Prostate gland (tissue), 2 donors: ENCODE measurements around the gene TMEM271. TPM values are rescaled to one million over a fixed set of nuclear protein-coding genes. Genes with fewer than 3 reads are reported as not detected.

Source experiments
- DNase-seq: peaks from one replicate; pipeline ENCODE4 v3.0.0-alpha.2; 2019; ENCODE audit warnings: low spot score
- H3K27ac ChIP-seq, 2 donors: fragments of 200-600 bp; sonication (generic); 2 replicates each; pipeline ENCODE4 v1.5.1; 2017 to 2019
- H3K27me3 ChIP-seq: fragments of 200-600 bp; sonication (generic); replicated peaks from 2 replicates; pipeline ENCODE4 v1.5.1; 2019; ENCODE audit not compliant: insufficient read depth
- H3K36me3 ChIP-seq, 2 donors: fragments of 200-600 bp; sonication (generic); 1 replicate in 1 of 2; 2 replicates in 1 of 2; pipeline versions ENCODE4 v1.5.1 to v1.8.1; 2017 to 2019
- H3K4me1 ChIP-seq: fragments of 200-600 bp; sonication (generic); replicated peaks from 2 replicates; pipeline ENCODE4 v1.5.1; 2019
- H3K4me3 ChIP-seq, 2 donors: fragments of 200-600 bp; sonication (generic); 2 replicates each; pipeline ENCODE4 v1.5.1; 2017 to 2019
- H3K9me3 ChIP-seq: fragments of 200-600 bp; sonication (generic); 2 replicates; pipeline ENCODE4 v1.5.1; 2017
- CTCF ChIP-seq, 4 experiments: fragments of 200-600 bp in 2 of 4; fragments of 450-650 bp in 2 of 4; sonication (generic) in 2 of 4; IDR thresholded peaks; 1 replicate in 3 of 4; 2 replicates in 1 of 4; pipeline ENCODE4 v1.5.1; 2016 to 2019; ENCODE audit warnings: antibody characterized with exemption in 4 of 4, mild to moderate bottlenecking in 2 of 4, moderate library complexity in 2 of 4
- POLR2A ChIP-seq: fragments of 450-650 bp; IDR thresholded peaks from one replicate; pipeline ENCODE4 v1.6.1; 2016; ENCODE audit warnings: antibody characterized with exemption, mild to moderate bottlenecking
- POLR2AphosphoS5 ChIP-seq: sonication (generic); formaldehyde crosslinking; IDR thresholded peaks from one replicate; pipeline ENCODE4 v1.6.1; 2017; ENCODE audit warnings: antibody characterized with exemption
- WGBS: methylation state at CpG from one replicate; pipeline ENCODE4 v1.1.5; 2018; 5-methylcytosine and 5-hydroxymethylcytosine counted together
- intact Hi-C: fragments of 100-400 bp; cut with DNase I; formaldehyde crosslinking; loops from one replicate; pipeline ENCODE4 v1.14.2; 2022
- total RNA-seq, 2 donors: library from RNA; depleted of rRNA; stranded (reverse); fragments of >200 nt; gene quantifications; one replicate each; pipeline ENCODE4 v1.1.0, GENCODE V29; 2016

The TMEM271 gene
- total RNA-seq, 2 donors from 2014 or later = 0.91 TPM; not detected in 1

DNA sequence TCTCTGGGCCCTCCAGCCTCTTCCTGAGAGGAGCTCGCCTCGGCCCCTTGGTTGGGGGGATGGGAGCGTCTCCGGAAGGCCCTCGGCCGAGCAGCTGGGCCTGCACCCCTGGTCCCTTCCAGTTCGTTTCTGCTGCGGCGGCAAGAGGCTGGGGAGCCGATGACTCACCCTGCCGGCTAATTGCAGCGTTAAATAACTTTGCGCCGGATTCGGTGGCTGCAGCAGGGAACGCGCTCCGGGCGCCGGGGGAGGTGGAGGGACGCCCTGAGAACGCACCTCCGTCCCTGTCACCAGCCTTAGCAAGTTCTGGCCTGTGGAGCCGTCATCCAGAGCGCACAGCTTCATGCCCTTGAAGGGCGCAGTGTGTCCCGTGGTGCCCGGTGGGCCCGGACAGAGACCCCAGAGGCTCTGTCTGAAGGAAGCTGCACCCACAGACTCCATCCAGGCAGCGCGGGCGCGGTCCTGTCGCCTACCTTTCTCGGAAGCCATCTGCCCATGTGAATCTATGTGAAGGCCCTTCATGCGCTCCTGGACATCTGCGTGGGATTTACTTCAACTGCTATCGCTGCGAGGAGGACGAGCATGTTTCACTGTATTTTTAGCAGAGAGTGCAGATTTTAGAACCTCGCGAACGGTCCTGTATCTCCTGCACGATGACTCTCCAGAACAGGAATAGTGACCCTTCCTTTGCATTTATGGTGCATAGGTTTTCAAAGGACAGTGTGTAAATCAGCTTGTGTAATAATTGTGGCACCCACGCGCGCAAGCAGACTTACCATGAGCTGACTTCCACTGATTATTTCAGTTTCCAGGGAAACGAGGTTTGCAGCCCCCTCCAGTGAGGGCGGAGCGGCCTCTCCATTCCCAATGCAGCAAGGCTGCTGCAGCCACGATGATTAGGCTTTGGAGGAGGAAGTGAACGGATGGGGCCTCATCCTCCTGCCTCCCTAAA lies 1.7 kb upstream of the TMEM271 start:
- TF ChIP-seq CTCF (IDR thresholded peaks at IDR 0.05) (no peak), POLR2A (no peak), POLR2AphosphoS5 (no peak)
- intact Hi-C loops = no loop called here
- Histone ChIP-seq H3K36me3 (no peaks in the 10 kb centered on the region), H3K4me3 (no peak overlapping the region), H3K9me3 (no peaks in the 10 kb centered on the region), H3K27me3 (peaks cover 41% of the 10 kb centered on the region), H3K27ac (no peak overlapping the region), H3K4me1 (no peaks in the 10 kb centered on the region)
- WGBS = under 1% methylated on average over 51 of the region's 52 CpGs
- DNase-seq = no peak

GRCh38 chr4:576991-577498 lies 950 bp upstream of the TMEM271 start:
- no peak for DNase-seq
- WGBS = 2% methylated on average over 36 of the region's 37 CpGs
- Histone ChIP-seq H3K36me3 (no peaks in the 10 kb centered on the region), H3K27ac (no peak overlapping the region), H3K9me3 (no peaks in the 10 kb centered on the region), H3K27me3 (peaks cover 46% of the 10 kb centered on the region), H3K4me1 (no peaks in the 10 kb centered on the region), H3K4me3 (no peak overlapping the region)
- intact Hi-C loops = no loop called here
- TF ChIP-seq POLR2A (no peak), CTCF (IDR thresholded peaks at IDR 0.05) (no peak), POLR2AphosphoS5 (no peak)

- TF ChIP-seq CTCF (IDR thresholded peaks at IDR 0.05) (no peak), POLR2AphosphoS5 (no peak), POLR2A (no peak)
- 2% methylated on average over 73 of the region's 127 CpGs for WGBS
- H3K4me1 ChIP-seq = no peaks in the 10 kb centered on the region
- peaks cover 51% of the 10 kb centered on the region for H3K27me3 ChIP-seq
- no peak overlapping the region for H3K27ac ChIP-seq
- intact Hi-C loops = no loop called here
- no peak for DNase-seq
- no peaks in the 10 kb centered on the region for H3K9me3 ChIP-seq
- no peak overlapping the region for H3K4me3 ChIP-seq
- no peaks in the 10 kb centered on the region for H3K36me3 ChIP-seq
These were observed 584 bp downstream of the TMEM271 start for GRCh38 chr4:575281-576141.

DNA sequence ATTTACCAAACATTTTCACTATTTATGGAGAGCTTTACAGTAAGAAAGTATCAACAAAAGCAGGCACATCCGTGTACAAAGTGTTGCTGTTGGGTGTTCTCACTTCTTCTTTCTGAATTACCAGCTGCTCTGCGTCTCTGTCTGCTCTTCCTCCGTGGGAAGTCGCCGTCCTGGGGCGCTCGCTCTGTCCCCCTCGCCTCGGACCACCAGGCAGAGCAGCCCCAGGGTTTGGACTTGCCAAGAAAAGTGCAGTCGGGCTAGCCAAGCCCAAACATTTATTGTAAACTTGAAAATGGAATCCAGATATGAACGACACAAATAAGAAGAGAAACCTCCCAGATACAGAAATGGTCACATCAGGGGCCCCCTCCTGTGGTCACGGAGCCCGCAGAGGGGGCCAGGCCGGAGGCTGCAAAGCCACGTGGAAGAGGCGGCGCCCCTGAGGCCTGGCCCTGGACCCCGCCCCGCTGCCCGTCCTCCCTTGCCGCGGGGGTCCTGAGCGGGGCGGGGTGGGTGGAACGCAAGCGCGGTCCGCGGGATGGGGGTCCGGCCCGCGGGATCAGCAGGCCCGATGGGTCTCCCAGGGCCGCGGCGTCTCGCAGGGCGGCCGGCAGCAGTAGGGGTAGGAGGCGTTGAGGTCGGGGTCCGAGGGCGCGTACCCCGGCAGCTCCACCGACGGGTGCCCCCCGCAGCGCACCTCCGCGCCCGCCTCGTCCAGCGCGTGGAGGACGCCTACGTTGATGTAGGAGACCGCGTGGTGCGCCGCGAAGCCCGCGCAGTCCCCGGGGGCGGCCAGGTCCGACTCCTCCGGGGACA lies 1.5 kb downstream of the TMEM271 start:
- H3K27me3 ChIP-seq = peaks cover 51% of the 10 kb centered on the region
- intact Hi-C loops = no loop called here
- H3K36me3 ChIP-seq = no peaks in the 10 kb centered on the region
- TF ChIP-seq CTCF (IDR thresholded peaks at IDR 0.05) = no peak
- TF ChIP-seq POLR2A = no peak
- no peak for TF ChIP-seq POLR2AphosphoS5
- H3K4me1 ChIP-seq = no peaks in the 10 kb centered on the region
- WGBS = 5% methylated on average over 65 of the region's 68 CpGs
- DNase-seq = no peak
- H3K27ac ChIP-seq = no peak overlapping the region
- no peak overlapping the region for H3K4me3 ChIP-seq
- no peaks in the 10 kb centered on the region for H3K9me3 ChIP-seq
